AML-193 (cell line): ENCODE measurements around the gene EXOC6.
A peak's percentile ranks its signal among the peaks of the same experiment; 100 is the strongest.

Source experiments
- DNase-seq, 2 experiments: peaks; one replicate each; lab custom pipeline; 2025; lab: John Stamatoyannopoulos, UW

EXOC6 gene

GRCh38 chr10:93066544-93066913 is 218.2 kb downstream of the EXOC6 start:
- no peak for DNase-seq

GRCh38 chr10:93067443-93068365 is 219.4 kb downstream of the EXOC6 start:
- DNase-seq, result no peak

- DNase-seq, result no peak
Measured at GRCh38 chr10:93068411-93069244, 220.3 kb downstream of the EXOC6 start.

- DNase-seq, result no peak
Measured at GRCh38 chr10:93069245-93069561, 220.9 kb downstream of the EXOC6 start.

- DNase-seq, result no peak
Measured at GRCh38 chr10:93070378-93071176, 222.3 kb downstream of the EXOC6 start.

GRCh38 chr10:93071177-93071472 is 222.8 kb downstream of the EXOC6 start:
- DNase-seq, result no peak

GRCh38 chr10:93071674-93072224 is 223.4 kb downstream of the EXOC6 start:
- DNase-seq, result no peak

GRCh38 chr10:93072225-93072712 is 223.9 kb downstream of the EXOC6 start:
- no peak for DNase-seq

- DNase-seq, result no peak
Measured at GRCh38 chr10:93072713-93073538, 224.6 kb downstream of the EXOC6 start.

GRCh38 chr10:93073539-93074146 is 225.3 kb downstream of the EXOC6 start, which contains the start of gene CYP26A1:
Gene CYP26A1, plus strand, starts transcription at chr10:93073893. Its CDS starts 42 bp downstream, at chr10:93073935.
- DNase-seq, result peak in 1 of 2 experiments; percentile 11

- peak in 1 of 2 experiments; percentile 11 for DNase-seq
Measured at GRCh38 chr10:93074147-93074596, 225.9 kb downstream of the EXOC6 start.

GRCh38 chr10:93074597-93075368 is 226.5 kb downstream of the EXOC6 start:
- DNase-seq, result no peak

GRCh38 chr10:93075369-93076221 is 227.3 kb downstream of the EXOC6 start:
- no peak for DNase-seq

- no peak for DNase-seq
Measured at GRCh38 chr10:93076871-93077270, 228.6 kb downstream of the EXOC6 start.

GRCh38 chr10:93077860-93078337 is 229.6 kb downstream of the EXOC6 start:
- DNase-seq, result no peak

- DNase-seq, result no peak
Measured at GRCh38 chr10:93079663-93080349, 231.5 kb downstream of the EXOC6 start.

- peak; percentile 31 to 43 for DNase-seq
Measured at GRCh38 chr10:93080350-93081046, 232.2 kb downstream of the EXOC6 start.
